GM13976 (cell line): Measurements from ENCODE around the gene ZNF490.

Experiments
- DNase-seq: peaks from one replicate; pipeline ENCODE4 v3.0.0; 2012; ENCODE audit warnings: low spot score
- CTCF ChIP-seq: IDR thresholded peaks from 2 replicates; pipeline ENCODE4 v1.5.1; 2012; ENCODE audit warnings: borderline replicate concordance, mild to moderate bottlenecking; ENCODE audit not compliant: insufficient read depth; ENCODE audit errors: extremely low read depth, missing control alignments, control extremely low read depth
- in situ Hi-C: fragments of 300-500 bp; cut with MboI; formaldehyde crosslinking; loops from one replicate; pipeline ENCODE4 v1.12.0; 2022; ENCODE audit warnings: low sequenced_read_pairs, mixed read lengths, inconsistent platforms; ENCODE audit not compliant: unreplicated experiment

Gene ZNF490

GRCh38 chr19:12546903-12547302, 63.7 kb downstream of the ZNF490 start:
- TF ChIP-seq CTCF, result no peak
- in situ Hi-C loops, result no loop called here
- no peak for DNase-seq

- TF ChIP-seq CTCF, result no peak
These were observed 64.5 kb downstream of the ZNF490 start for GRCh38 chr19:12546068-12546467.

GRCh38 chr19:12545267-12545666, 65.3 kb downstream of the ZNF490 start:
- in situ Hi-C loops, result no loop called here
- TF ChIP-seq CTCF, result no peak
- no peak for DNase-seq

More at GRCh38 chr19:12546068-12546467, 64.5 kb downstream of the ZNF490 start:
- DNase-seq, result no peak
- in situ Hi-C loops, result no loop called here

DNA sequence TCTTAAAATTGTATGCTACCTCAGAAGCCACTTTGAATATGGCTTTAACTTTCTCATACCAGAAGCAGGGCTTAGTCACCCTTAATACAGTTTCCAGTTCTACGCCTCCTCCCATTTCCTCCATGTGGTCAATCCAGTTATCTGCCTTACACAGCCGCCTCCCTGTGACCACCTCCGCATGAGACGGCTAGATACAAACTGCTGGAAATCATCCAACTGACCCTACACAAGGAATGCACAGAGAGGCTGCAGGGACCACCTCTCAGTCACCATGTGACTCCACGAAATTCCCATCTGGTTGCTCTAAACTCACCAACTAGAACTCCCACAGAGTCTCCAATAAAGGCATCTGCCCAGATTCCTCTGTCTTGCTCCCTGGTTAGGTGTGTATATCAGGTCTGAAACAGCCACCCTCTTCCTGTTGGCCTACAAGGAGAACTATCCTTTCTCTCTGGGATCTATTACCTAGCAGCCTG, 66.2 kb downstream of the ZNF490 start:
- DNase-seq, result no peak
- no peak for TF ChIP-seq CTCF
- in situ Hi-C loops, result no loop called here

- TF ChIP-seq CTCF, result no peak
- DNase-seq, result no peak
- in situ Hi-C loops, result no loop called here
These were observed 66.8 kb downstream of the ZNF490 start for GRCh38 chr19:12543855-12544254.
